H1 (cell line): Measurements from ENCODE around the gene NMRK2. TPM values are rescaled to one million over a fixed set of nuclear protein-coding genes. Genes with fewer than 3 reads are reported as not detected.

ENCODE experiments used
- CTCF ChIA-PET: fragments of 300-600 bp; sonication (Branson Sonifier 250); formaldehyde crosslinking; loops from one replicate; lab custom pipeline; 2021; ENCODE audit not compliant: partially characterized antibody; lab: Charles Lee
- POLR2A ChIA-PET: fragments of 300-600 bp; sonication (Branson Sonifier 250); formaldehyde crosslinking; loops from one replicate; lab custom pipeline; 2021; ENCODE audit warnings: inconsistent platforms; ENCODE audit not compliant: partially characterized antibody; lab: Charles Lee
- DNase-seq, 2 experiments: peaks; one replicate each; pipeline versions ENCODE4 v3.0.0 to v3.0.0-alpha.2; 2010 to 2022; ENCODE audit warnings: low spot score in 2 of 2, low read depth in 1 of 2, mixed read lengths in 1 of 2
- FAIRE-seq: peaks from 2 replicates; lab custom pipeline; 2011; peaks lifted over from hg19 to GRCh38; lab: Jason Lieb, UNC
- H2AFZ ChIP-seq: 2 replicates; pipeline ENCODE4 v1.8.1; 2012; ENCODE audit warnings: low read length, inconsistent platforms
- H2AK5ac ChIP-seq: 2 replicates; pipeline ENCODE4 v1.6.1; 2013; ENCODE audit warnings: low read depth, low read length
- H2BK120ac ChIP-seq: replicated peaks from 2 replicates; pipeline ENCODE3; 2013; ENCODE audit warnings: low read depth, low read length, inconsistent platforms
- H2BK12ac ChIP-seq: 2 replicates; pipeline ENCODE4 v1.6.1; 2013; ENCODE audit warnings: low read depth, low read length
- H2BK15ac ChIP-seq: 2 replicates; pipeline ENCODE4 v1.6.1; 2013; ENCODE audit warnings: low read length
- H2BK20ac ChIP-seq: 2 replicates; pipeline ENCODE4 v1.6.1; 2013; ENCODE audit warnings: low read length
- H2BK5ac ChIP-seq: 2 replicates; pipeline ENCODE4 v1.6.1; 2013; ENCODE audit warnings: low read depth, low read length
- H3K14ac ChIP-seq: 2 replicates; pipeline ENCODE4 v1.6.1; 2013; ENCODE audit warnings: inconsistent platforms; ENCODE audit not compliant: insufficient read length
- H3K18ac ChIP-seq: 2 replicates; pipeline ENCODE4 v1.6.1; 2013; ENCODE audit warnings: low read length; ENCODE audit errors: extremely low read depth
- H3K23ac ChIP-seq: 2 replicates; pipeline ENCODE4 v1.6.1; 2013; ENCODE audit warnings: inconsistent platforms; ENCODE audit not compliant: insufficient read length
- H3K23me2 ChIP-seq: 2 replicates; pipeline ENCODE4 v1.6.1; 2013; ENCODE audit warnings: low read depth, low read length
- H3K27ac ChIP-seq: 2 replicates; pipeline ENCODE4 v1.6.1; 2011; ENCODE audit warnings: low read depth, low read length, inconsistent platforms
- H3K27me3 ChIP-seq, 4 experiments: replicated peaks in 1 of 4; 1 replicate in 1 of 4; 2 replicates in 3 of 4; pipeline versions ENCODE4 v1.6.1 to v1.8.1; 2011 to 2013; ENCODE audit warnings: low read length in 3 of 4, mild to moderate bottlenecking in 3 of 4, inconsistent platforms in 2 of 4, mixed read lengths in 2 of 4, moderate library complexity in 1 of 4; ENCODE audit not compliant: control insufficient read depth in 3 of 4, insufficient read depth in 3 of 4; ENCODE audit errors: extremely low read depth in 1 of 4
- H3K36me3 ChIP-seq, 4 experiments: 2 replicates each; pipeline versions ENCODE4 v1.6.1 to v1.8.1; 2011 to 2013; ENCODE audit warnings: mild to moderate bottlenecking in 4 of 4, low read length in 3 of 4, moderate library complexity in 2 of 4, control low read depth in 1 of 4, inconsistent platforms in 1 of 4; ENCODE audit not compliant: insufficient read depth in 4 of 4, control insufficient read depth in 2 of 4
- H3K4ac ChIP-seq: replicated peaks from 2 replicates; pipeline ENCODE3; 2013; ENCODE audit warnings: low read length, low read depth, mixed read lengths, inconsistent platforms; ENCODE audit not compliant: insufficient read length
- H3K4me1 ChIP-seq, 4 experiments: replicated peaks in 1 of 4; 1 replicate in 1 of 4; 2 replicates in 3 of 4; pipeline versions ENCODE4 v1.6.1 to v1.8.1; 2011 to 2013; ENCODE audit warnings: low read length in 3 of 4, inconsistent platforms in 2 of 4, mixed read lengths in 1 of 4; ENCODE audit not compliant: insufficient read depth in 4 of 4, control insufficient read depth in 3 of 4
- H3K4me2 ChIP-seq, 2 experiments: 2 replicates each; pipeline versions ENCODE4 v1.6.1 to v1.8.1; 2011 to 2013; ENCODE audit warnings: low read depth in 2 of 2, low read length in 2 of 2, control low read depth in 1 of 2, inconsistent platforms in 1 of 2, mild to moderate bottlenecking in 1 of 2; ENCODE audit not compliant: insufficient read depth in 1 of 2
- H3K4me3 ChIP-seq, 4 experiments: fragments of 200-600, 300-600 bp in 1 of 4; sonication (generic), shearing (Covaris generic), sonication (Bioruptor Twin) in 1 of 4; 2 replicates each; pipeline versions ENCODE4 v1.5.1 to v1.8.1; 2011 to 2016; ENCODE audit warnings: low read length in 4 of 4, low read depth in 3 of 4, control low read depth in 2 of 4, inconsistent platforms in 2 of 4, mild to moderate bottlenecking in 2 of 4, mixed read lengths in 1 of 4, moderate library complexity in 1 of 4; ENCODE audit not compliant: insufficient read depth in 2 of 4; ENCODE audit errors: extremely low read depth in 1 of 4
- H3K56ac ChIP-seq: replicated peaks from 2 replicates; pipeline ENCODE3; 2013; ENCODE audit warnings: low read depth, mild to moderate bottlenecking, mixed read lengths, low read length, inconsistent platforms; ENCODE audit not compliant: insufficient read length
- H3K79me1 ChIP-seq: 2 replicates; pipeline ENCODE4 v1.6.1; 2013; ENCODE audit warnings: low read depth, low read length, control low read depth
- H3K79me2 ChIP-seq, 2 experiments: 2 replicates each; pipeline versions ENCODE4 v1.6.1 to v1.8.1; 2012 to 2013; ENCODE audit warnings: low read length in 2 of 2, mild to moderate bottlenecking in 2 of 2, inconsistent platforms in 1 of 2; ENCODE audit not compliant: insufficient read depth in 2 of 2, control insufficient read depth in 1 of 2
- H3K9ac ChIP-seq, 4 experiments: replicated peaks in 1 of 4; 1 replicate in 1 of 4; 2 replicates in 3 of 4; pipeline versions ENCODE4 v1.6.1 to v1.8.1; 2011 to 2013; ENCODE audit warnings: low read depth in 3 of 4, low read length in 3 of 4, control low read depth in 2 of 4, mild to moderate bottlenecking in 2 of 4, moderate library complexity in 2 of 4, inconsistent platforms in 1 of 4; ENCODE audit errors: extremely low read depth in 1 of 4
- H3K9me3 ChIP-seq, 2 experiments: 2 replicates each; pipeline versions ENCODE4 v1.6.1 to v1.8.1; 2012 to 2013; ENCODE audit warnings: mild to moderate bottlenecking in 2 of 2, moderate library complexity in 2 of 2, control low read depth in 1 of 2, inconsistent platforms in 1 of 2, low read depth in 1 of 2, low read length in 1 of 2, mixed read lengths in 1 of 2; ENCODE audit not compliant: insufficient read depth in 2 of 2
- H4K20me1 ChIP-seq, 2 experiments: replicated peaks in 1 of 2; 2 replicates each; pipeline versions ENCODE3 to v1.8.1; 2011 to 2013; ENCODE audit warnings: inconsistent platforms in 2 of 2, low read length in 2 of 2, mild to moderate bottlenecking in 1 of 2; ENCODE audit not compliant: insufficient read depth in 2 of 2, control insufficient read depth in 1 of 2
- H4K5ac ChIP-seq: 2 replicates; pipeline ENCODE4 v1.6.1; 2013; ENCODE audit warnings: low read length, low read depth, mixed read lengths, inconsistent platforms; ENCODE audit not compliant: insufficient read length
- H4K8ac ChIP-seq: 2 replicates; pipeline ENCODE4 v1.8.0; 2013; ENCODE audit warnings: mild to moderate bottlenecking, moderate library complexity, low read length, inconsistent platforms; ENCODE audit not compliant: insufficient read depth; ENCODE audit errors: extremely low read depth
- H4K91ac ChIP-seq: replicated peaks from 2 replicates; pipeline ENCODE3; 2013; ENCODE audit warnings: low read length, mixed read lengths, inconsistent platforms; ENCODE audit not compliant: insufficient read length
- CHD1 ChIP-seq: IDR thresholded peaks from 2 replicates; pipeline ENCODE4 v1.6.1; 2012; ENCODE audit warnings: low read depth, low read length, improper control_type of control experiment
- NRF1 ChIP-seq: IDR thresholded peaks from 2 replicates; pipeline ENCODE4 v1.6.1; 2011; ENCODE audit warnings: mild to moderate bottlenecking, low read depth, low read length, improper control_type of control experiment
- PHF8 ChIP-seq: fragments of 200-600 bp; sonication (generic); conservative IDR thresholded peaks from 2 replicates; pipeline ENCODE4 v1.7.1; 2012; ENCODE audit warnings: low read depth, mild to moderate bottlenecking, inconsistent platforms, low read length, moderate library complexity
- SIRT6 ChIP-seq: IDR thresholded peaks from one replicate; pipeline ENCODE4 v1.7.1; 2012; ENCODE audit warnings: low read length, inconsistent platforms
- SP1 ChIP-seq: IDR thresholded peaks from 2 replicates; pipeline ENCODE4 v1.6.1; 2011; ENCODE audit warnings: low read depth, low read length
- SP4 ChIP-seq: IDR thresholded peaks from 2 replicates; pipeline ENCODE4 v1.6.1; 2012; ENCODE audit warnings: low read length, inconsistent platforms
- WGBS, 2 experiments: shearing (Covaris generic) in 1 of 2; methylation state at CpG; one replicate each; pipeline versions ENCODE4 v1.1.6 to v1.1.7; 2013 to 2015; ENCODE audit warnings: low lambda C conversion rate in 2 of 2, mixed read lengths in 2 of 2, inconsistent platforms in 1 of 2, low coverage in 1 of 2, missing lambda C conversion rate in 1 of 2; ENCODE audit not compliant: insufficient replicate concordance in 2 of 2, insufficient coverage in 1 of 2, insufficient read length in 1 of 2; ENCODE audit errors: extremely low coverage in 1 of 2, missing lambda C conversion rate in 1 of 2; 5-methylcytosine and 5-hydroxymethylcytosine counted together
- polyA plus RNA-seq, 7 experiments: library from polyadenylated mRNA; depleted of rRNA in 3 of 7; stranded (reverse) in 5 of 7; unstranded in 2 of 7; fragments of >200 nt in 5 of 7; fragments of 200-250 nt in 2 of 7; gene quantifications; 1 replicate in 5 of 7; 2 replicates in 1 of 7; 4 replicates in 1 of 7; pipeline versions ENCODE4 v1.2.1 to v1.2.3, GENCODE V29; 2011 to 2013; ENCODE audit warnings: missing spikeins in 2 of 7, mixed read lengths in 2 of 7
- total RNA-seq: library from RNA; stranded (reverse); fragmentation: NEBNext Ultra II Directional; extraction: Animal tissue kit (Norgen Biotek cat#: 25700); gene quantifications from 2 replicates; pipeline ENCODE4 v1.2.1, GENCODE V29; 2021
- TF ChIP-seq, protein P1 (sequence below): IDR thresholded peaks from 2 replicates; pipeline ENCODE4 v1.6.1; 2012; ENCODE audit warnings: inconsistent platforms

Gene NMRK2
- total and polyA plus RNA-seq, 2 of the 8 experiments (the other 6 are each of a cell fraction or from before 2014, with no cell fraction given), result 87.4 to 206 TPM

DNA sequence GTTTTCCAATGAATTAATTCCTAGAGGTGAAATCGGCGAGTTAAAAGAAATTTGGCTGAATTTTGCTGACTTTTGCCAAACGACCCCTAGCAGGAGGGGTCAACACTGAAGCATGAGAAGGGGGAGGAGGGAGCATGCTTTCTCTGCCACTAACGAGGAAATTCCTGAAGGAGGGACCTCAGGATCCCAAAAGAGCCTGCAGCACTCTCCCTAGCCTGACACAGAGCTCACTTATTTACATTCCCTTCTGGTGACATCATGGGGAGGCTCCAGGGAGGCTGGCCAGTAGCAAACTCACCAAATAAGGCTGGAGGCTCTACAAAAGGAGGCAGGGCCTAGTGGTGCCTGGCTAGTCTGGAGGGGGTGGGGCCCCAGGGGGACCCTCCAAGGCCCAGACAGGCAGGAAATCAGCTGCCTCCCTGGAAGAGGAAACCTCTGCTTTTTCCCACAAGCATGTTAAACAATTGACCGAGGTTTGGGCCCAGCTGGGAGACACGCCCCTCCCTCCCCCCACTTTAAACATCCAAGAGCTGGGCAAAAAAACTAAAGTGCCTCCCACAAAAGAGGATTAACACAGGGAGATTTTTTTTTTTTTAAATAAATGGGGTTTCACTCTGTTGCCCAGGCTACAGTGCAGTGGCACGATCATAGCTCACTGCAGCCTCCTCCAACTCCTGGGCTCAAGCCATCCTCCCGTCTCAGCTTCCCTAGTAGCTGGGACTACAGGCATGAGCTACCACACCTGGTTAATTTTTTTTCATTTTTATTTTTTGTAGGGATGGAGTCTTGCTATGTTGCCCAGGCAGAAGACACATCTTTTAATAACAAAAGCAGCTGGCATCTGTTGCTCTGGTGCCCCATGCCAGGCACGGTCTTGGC, 35.9 kb downstream of the NMRK2 start:
- peaks cover 11 to 33% (median 21%) of the 10 kb centered on the region in 4 experiments; a peak in 7 of 8 replicates for H3K36me3 ChIP-seq
- TF ChIP-seq CHD1 (no peak), SIRT6 (no peak), SP1 (peak; percentile 89), PHF8 (no peak), SP4 (no peak), NRF1 (no peak)
- TF ChIP-seq, protein P1, sequence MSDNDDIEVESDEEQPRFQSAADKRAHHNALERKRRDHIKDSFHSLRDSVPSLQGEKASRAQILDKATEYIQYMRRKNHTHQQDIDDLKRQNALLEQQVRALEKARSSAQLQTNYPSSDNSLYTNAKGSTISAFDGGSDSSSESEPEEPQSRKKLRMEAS, result peak; percentile 59; the same call in 1 of the 2 replicates

More for the DNA sequence above, 35.9 kb downstream of the NMRK2 start:
- Histone ChIP-seq H2BK5ac (0 out of 2 replicates have a peak overlapping the region, but pooled peaks have one; percentile 35), H4K5ac (no peak overlapping the region), H3K4me3 (peak overlapping the region in 3 of 4 experiments; percentile 14 to 92 (median 69); a peak in 5 of 8 replicates), H3K56ac (no peak overlapping the region), H3K79me2 (peaks cover 8 to 42% of the 10 kb centered on the region in 2 experiments; a peak in 3 of 4 replicates), H3K27me3 (no peaks in the 10 kb centered on the region), H4K91ac (no peak overlapping the region), H4K20me1 (peaks cover 15 to 23% of the 10 kb centered on the region in 2 experiments), H3K4me1 (peaks cover 2 to 17% (median 6%) of the 10 kb centered on the region in 4 experiments; a peak in 6 of 7 replicates), H3K4me2 (peak overlapping the region; percentile 88 to 92), H2BK12ac (peak overlapping the region; percentile 75; the same call in 1 of the 2 replicates), H4K8ac (no peak overlapping the region), H2BK120ac (no peak overlapping the region), H3K9me3 (no peaks in the 10 kb centered on the region), H2AFZ (no peak overlapping the region), H3K9ac (peak overlapping the region in 3 of 4 experiments; percentile 35 to 87 (median 36); a peak in 4 of 7 replicates), H3K4ac (no peak overlapping the region), H3K14ac (no peak overlapping the region), H2BK15ac (0 out of 2 replicates have a peak overlapping the region, but pooled peaks have one; percentile 61), H3K23ac (no peak overlapping the region), H3K27ac (peak overlapping the region; percentile 80), H2BK20ac (no peak overlapping the region), H3K23me2 (peaks cover 7% of the 10 kb centered on the region; the same call in 1 of the 2 replicates), H3K79me1 (peaks cover 8% of the 10 kb centered on the region), H3K18ac (no peak overlapping the region), H2AK5ac (peak overlapping the region; percentile 75; the same call in 1 of the 2 replicates)
- ChIA-PET CTCF (interaction anchor here (0.6 to 1.8 kb wide), 10 partner anchors 13 to 397 kb away, joined by 3 to 10 read pairs (median 6); partner anchors contain the start of genes ATCAY, EEF2 and NMRK2), POLR2A (interaction anchor here (0.6 to 24.8 kb wide), 21 partner anchors 9 to 278 kb away, joined by 3 to 870 read pairs (median 4); partner anchors contain the start of genes ATCAY, CREB3L3, EEF2 and NMRK2)
- FAIRE-seq (peak; percentile 84), DNase-seq (peak; percentile 84 to 97)
- WGBS, 2 experiments, result 45% methylated on average over 8 of the region's 9 CpGs; no CpG with 5 or more reads in 1 of the 2 experiments
